ENCODE data around the gene HAP1.

- no peak for TF ChIP-seq POLR2A (IDR thresholded peaks at IDR 0.05)
- TF ChIP-seq, protein P1, sequence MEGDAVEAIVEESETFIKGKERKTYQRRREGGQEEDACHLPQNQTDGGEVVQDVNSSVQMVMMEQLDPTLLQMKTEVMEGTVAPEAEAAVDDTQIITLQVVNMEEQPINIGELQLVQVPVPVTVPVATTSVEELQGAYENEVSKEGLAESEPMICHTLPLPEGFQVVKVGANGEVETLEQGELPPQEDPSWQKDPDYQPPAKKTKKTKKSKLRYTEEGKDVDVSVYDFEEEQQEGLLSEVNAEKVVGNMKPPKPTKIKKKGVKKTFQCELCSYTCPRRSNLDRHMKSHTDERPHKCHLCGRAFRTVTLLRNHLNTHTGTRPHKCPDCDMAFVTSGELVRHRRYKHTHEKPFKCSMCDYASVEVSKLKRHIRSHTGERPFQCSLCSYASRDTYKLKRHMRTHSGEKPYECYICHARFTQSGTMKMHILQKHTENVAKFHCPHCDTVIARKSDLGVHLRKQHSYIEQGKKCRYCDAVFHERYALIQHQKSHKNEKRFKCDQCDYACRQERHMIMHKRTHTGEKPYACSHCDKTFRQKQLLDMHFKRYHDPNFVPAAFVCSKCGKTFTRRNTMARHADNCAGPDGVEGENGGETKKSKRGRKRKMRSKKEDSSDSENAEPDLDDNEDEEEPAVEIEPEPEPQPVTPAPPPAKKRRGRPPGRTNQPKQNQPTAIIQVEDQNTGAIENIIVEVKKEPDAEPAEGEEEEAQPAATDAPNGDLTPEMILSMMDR (IDR thresholded peaks at IDR 0.05 in 8 of 11, conservative IDR thresholded peaks at IDR 0.05 in 3 of 11): no peak
- no peak for TF ChIP-seq POLR2AphosphoS5 (IDR thresholded peaks at IDR 0.05)
These were observed 26.4 kb upstream of the HAP1 start for GRCh38 chr17:41760878-41761277.
